Measurements from ENCODE around the gene DRAXIN.

- TF ChIP-seq CTCF (conservative IDR thresholded peaks at IDR 0.05; ENCODE audit: low read length) (no peak), EZH2phosphoT487 (IDR thresholded peaks at IDR 0.05; ENCODE audit: borderline replicate concordance, low read depth, low read length) (no peak)
Measured at GRCh38 chr1:11653101-11653860, 38.2 kb upstream of the DRAXIN start.

Measured in OCI-LY7 (cell line).